GM21367 (cell line): Measurements from ENCODE around the gene SDE2.
A peak's percentile ranks its signal among the peaks of the same experiment; 100 is the strongest.

Experiments
- ATAC-seq: cut with Tn5 transposase; IDR thresholded peaks from one replicate; pipeline ENCODE4 v1.9.1; 2021; ENCODE audit not compliant: unreplicated experiment

SDE2 gene

DNA sequence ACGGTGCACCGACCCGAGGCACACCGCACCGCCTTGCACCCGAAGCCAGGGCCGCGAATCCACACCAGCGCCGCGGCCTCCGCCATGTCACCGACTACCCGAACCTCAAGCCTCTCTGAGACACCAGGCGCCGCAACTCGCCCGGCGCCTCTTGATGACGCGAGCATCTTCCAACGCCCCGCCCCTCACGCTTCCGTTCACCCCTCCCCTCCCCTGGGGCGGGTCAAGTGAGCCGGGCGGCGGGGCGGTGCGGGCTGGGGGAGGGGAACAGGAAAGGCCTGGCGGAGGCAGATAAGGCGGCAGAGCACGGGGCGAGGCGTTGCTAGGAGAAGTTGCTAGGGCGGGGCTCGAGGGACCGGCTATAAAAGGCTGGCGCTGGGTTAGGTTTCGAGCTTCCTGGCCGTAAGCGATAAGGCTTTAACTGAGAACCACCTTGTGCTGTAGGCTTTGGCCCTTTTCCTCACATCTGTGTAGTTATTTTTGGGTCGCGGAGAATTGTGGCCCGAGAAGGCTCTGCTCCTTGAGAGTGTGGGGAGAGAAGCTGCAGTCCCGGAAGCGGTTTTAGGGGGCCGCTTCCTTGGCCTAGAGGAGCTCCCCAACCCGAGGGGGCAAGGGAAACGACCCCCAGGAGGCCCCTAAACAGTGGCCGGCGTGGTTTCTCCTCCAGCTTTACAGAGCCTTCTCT, at the start of gene SDE2:
TSS of gene SDE2 (minus strand) at position 117 of the 685 bp plus-strand sequence. CDS start at position 86, 31 bp downstream.
- peak; percentile 70 for ATAC-seq

DNA sequence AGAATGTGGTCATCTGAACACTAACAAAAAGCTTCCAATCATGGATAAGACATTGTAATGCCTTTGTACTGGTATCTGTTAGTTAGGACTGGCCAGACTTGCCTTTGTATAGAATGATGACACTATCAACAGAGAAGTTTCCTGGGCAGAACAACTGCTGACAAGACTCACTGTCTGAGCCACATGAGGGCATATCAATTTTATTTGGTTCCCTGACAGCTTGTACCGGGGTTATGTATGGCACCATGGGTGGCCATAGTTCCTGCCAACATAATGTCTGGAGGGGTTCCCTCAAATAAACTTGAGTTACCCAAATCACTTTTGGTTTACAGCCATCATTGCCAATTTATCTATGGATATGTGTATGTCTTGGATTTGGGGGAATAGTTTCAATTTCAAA, 49.7 kb upstream of the SDE2 start:
- no peak for ATAC-seq

DNA sequence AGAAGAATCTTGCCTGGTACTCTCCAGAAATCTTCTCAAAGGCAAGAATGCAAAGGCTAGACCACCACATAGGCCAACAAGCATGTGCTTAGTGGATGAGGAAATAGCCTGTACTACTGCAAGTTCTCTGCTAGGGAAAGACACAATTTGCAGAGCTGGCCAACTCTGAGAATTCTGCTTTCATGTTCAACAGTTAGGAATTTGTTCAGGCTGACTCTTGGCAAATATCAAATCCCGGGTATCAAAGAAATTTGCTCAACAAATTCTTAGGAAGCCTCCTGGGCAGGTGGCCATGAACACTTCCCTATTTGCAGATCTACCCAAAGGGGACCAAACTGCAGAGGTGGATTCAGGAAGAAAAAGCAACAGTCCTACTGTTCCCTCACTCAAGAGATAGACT, 48.4 kb upstream of the SDE2 start:
- ATAC-seq: no peak

DNA sequence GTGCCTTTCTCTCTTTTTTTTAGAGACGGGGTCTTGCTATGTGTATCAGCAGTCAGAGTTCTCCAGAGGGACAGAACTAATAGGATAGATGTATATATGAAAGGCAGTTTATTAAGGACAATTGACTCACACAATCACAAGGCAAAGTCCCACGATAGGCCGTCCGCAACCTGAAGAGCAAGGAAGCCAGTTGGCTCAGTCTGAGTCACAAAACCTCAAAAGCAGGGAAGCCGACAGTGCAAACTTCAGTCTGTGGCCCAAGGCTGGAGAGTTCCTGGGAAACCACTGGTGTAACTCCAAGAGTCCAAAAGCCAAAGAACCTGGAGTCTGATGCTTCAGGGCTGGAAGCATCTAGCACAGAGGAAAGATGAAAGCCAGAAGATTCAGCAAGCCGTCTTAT, 47.1 kb upstream of the SDE2 start:
- ATAC-seq: no peak

DNA sequence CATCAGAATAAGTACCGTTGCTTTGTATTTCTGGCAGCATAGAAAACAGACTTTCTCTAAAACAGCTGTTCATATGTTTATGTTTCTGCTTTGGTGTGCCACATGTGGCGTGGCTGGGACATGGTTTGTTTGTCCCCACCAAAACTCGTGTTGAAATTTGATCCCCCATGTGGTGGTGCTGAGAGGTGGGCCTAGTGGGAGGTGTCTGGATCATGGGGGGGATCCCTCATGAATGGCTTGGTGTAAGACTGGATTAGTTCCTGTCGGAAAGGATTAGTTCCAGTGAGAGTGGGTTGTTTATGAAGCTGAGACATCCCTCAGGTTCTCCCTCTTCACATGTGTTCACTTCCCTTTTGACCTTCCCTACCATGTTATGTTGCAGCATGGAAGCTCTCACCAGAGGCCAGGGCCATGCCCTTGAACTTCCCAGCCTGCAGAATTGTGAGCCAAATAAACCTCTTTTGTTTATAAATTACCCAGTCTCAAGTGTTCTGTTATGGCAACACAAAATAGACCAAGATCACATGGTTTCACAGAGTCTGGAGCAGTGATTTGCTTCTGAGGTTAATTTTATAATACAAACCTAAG, 45.5 kb upstream of the SDE2 start:
- ATAC-seq: no peak

DNA sequence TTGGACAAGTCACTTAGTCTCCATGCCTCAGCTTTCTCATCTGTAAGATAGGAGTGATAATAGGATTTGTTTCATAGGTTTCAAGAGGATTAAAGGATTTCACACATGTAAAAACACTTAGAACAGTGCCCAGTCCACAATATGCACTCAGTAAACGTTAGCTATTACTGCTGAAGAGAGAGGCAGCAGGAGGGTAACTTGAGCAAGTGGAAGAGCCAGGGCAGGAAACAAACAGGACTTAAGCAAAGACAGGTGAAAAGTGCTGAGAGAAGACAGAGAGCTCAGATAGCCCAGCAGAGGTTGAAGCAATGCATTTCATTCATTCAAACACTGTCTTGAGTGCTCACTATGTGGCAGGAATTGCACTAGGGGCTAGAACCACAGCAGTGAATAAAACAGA, 42.3 kb upstream of the SDE2 start:
- ATAC-seq: no peak

DNA sequence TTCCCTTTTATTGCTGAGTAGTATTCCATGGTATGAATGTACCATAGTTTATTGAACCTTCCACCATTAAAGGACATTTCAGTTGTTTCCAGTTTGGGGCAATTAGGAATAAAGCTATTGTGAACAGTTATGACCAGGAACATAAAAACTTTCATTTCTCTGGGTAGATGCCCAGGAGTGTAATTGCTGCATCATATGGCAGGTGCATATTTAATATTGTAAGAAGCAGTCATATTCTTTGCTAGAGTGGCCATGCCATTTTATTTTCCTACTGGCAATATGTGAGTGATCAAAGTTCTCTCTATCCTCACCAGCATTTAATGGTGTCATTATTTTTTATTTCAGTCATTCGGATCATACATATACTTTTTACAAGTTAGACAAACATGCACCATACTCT, 39.5 kb upstream of the SDE2 start:
- no peak for ATAC-seq

DNA sequence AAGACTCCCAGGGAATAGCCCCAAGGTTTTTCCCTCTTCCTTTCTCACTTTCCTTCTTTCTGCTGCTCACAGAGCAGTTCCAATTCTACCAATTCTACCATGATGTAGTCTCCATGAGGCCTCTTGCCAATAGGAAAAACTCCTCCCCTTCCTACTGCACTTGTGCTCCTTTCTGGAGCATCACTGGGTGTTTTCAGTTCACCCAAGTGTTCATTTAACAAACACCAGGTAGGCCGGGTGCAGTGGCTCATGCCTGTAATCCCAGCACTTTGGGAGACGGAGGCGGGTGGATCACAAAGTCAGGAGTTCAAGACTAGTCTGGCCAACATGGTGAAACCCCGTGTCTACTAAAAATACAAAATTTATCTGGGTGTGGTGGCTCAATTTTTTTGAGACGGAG, 36.8 kb upstream of the SDE2 start:
- ATAC-seq: no peak

DNA sequence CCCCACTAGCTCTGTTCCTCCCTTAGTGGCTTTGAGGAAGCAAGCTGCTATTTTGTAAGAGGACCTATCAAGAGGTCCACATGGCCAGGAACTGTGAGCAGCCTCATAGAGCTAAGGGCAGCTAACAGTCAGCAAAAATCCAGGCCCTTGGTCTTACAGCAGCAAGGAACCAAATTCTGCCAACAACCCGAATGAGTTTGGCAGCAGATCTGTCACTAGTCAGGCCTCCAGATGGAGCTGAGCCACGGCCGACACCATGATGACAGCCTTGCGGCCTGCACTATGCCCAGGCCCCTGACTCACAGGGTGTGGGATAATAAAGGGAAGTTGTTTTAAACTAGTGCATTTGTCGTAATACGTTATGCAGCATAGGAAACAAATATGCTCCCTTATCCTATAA, 35.3 kb upstream of the SDE2 start:
- no peak for ATAC-seq

DNA sequence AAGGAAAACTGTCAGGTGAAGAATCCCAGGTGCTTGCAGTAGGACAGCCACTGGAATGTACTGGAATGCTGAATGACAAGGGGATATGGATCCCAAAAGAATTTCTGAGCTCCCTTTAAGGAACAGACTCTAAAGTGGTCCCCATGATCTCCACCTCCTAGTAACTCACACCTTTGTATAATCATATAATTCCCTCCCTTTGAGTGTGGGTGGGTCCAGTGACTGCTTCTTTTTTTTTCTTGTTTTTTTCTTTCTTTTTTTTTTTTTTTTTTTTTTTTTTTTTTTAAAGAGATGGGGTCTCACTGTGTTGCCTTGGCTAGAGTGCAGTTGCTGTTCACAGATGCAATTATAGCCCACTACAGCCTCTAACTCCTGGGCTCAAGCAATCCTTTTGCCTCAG, 34.8 kb upstream of the SDE2 start:
- ATAC-seq: no peak

DNA sequence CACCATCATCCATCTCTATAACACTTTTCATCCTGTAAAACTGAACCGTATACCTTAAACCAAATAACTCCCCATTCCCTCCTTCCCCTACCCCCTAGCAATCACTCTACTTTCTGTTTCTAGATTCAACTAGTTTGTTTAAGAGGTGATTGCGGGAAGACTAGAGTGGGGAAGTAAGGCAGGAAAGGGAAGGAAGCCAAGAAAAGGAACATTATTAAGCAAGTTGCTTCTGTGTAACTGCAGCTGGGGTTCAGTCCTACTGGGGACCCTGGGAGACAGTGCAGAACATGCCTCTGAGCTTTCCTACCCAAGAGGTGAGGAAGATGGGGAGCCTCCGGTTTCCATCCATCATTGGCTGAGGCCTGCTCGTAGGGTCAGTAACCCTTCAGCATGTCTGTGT, 34.4 kb upstream of the SDE2 start:
- no peak for ATAC-seq

DNA sequence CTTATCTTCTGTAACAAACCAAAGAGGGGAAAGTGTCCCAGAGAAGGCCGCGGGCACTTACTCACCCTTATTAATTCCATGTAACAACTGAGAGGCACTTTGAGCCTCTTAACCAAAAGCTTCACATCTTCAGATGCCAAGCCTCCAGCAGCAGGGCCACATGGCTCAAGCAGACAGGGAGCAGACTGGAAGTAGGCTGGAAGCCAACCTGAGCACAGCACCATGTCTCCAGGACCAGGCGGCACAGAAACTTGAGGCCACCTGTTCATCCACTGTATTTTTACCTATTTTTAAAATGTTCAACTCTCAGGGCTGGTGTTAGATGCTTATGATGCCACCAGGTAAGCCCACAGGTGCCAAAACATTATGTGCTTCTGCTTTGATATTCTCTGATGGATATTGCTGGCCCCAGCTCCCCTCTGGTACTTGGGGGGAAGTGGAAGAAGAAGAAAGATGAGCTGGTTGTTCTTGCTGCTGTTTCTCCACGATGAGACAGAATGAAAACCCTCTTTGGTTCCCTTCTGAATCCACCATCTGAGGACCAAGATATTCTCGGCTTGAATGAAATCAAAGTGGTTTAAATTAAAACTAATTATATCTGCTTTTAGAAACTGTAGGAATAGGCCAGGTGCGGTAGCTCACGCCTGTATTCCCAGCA, 30.6 kb upstream of the SDE2 start:
- ATAC-seq: no peak

DNA sequence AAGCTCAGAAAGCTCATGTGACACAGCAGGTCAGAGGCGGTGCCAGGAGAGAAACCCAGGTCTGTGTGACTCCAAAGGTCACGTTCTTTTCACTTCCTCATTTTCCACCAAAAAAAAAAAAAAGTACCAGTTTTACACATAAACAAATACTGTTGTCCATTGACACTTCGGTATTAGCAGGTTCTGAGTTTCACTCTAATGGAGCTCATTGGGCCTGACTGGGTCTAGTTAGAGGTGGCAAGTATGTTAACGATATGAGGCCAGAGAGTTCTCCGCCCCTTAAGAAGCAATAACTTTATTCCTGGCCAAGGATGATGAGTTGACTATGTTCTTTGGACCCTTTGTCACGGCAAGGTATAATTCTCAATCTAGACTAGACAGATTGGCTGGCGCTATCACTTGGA, 30.0 kb upstream of the SDE2 start:
- ATAC-seq: peak; percentile 78

DNA sequence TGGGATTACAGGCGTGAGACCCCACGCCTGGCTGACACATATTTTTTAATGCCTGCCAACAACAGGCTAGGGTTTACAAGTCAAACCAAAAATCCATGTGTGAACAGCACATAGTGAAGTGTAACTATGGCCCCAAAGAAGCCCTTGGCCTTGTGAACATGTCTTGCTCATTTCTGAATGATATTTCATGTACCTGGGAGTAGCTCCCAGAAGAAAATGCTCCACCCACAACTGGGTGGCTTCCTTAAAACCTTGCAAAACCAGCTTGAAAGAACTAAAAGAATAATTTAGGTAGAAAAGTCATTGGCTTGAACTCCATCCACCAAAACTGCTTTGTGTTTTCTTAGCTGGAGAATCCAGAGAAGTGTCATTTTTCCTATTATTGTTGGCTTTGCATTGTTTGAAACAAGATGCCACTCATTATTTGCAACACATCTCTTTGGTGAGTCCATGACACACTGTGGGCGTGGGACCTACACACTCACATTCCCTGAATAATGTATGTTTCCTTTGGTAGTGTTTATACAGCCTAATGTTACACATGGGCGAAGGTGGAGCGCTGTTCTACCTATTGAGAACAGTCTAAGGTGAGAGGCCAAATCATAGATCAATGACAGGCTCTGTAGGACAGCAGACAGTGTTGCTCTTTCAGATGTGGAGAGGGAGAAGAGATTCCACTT, 28.5 kb upstream of the SDE2 start:
- no peak for ATAC-seq

DNA sequence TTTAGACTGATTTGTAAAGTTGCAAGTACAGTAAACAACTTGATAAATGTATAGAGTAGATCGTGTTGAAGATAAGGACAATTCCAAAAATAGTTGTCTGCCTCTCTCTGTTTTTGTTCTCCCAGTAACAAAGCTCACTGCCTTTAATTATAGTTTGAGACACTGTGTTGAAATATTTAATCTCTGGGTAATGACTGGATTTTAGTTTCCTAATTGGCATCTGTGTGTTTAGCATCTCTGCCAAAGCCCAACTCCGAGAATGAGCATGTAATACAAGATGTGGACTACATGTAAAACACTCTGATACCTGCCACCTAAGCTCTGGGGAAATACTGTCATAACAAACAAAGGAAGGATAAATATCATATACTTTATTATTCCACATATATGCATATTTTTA, 27.7 kb upstream of the SDE2 start:
- no peak for ATAC-seq

DNA sequence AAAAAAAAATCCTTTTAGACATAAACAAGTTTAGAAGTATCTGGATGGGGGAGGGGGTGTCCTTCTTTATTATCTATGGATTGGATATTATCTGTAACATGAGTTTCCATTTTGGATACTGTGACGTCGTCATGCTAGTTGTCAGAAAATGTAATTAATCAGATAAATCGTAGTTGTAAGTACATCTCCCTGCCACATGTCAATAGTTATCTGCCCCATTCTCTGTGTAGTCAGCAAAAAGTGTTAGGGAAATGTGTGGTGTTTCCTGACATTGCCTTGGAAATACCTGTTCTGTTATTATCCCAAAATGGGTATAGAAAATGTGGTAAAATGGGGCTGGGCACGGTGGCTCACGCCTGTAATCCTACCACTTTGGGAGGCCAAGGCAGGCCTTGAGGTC, 24.6 kb upstream of the SDE2 start:
- no peak for ATAC-seq

DNA sequence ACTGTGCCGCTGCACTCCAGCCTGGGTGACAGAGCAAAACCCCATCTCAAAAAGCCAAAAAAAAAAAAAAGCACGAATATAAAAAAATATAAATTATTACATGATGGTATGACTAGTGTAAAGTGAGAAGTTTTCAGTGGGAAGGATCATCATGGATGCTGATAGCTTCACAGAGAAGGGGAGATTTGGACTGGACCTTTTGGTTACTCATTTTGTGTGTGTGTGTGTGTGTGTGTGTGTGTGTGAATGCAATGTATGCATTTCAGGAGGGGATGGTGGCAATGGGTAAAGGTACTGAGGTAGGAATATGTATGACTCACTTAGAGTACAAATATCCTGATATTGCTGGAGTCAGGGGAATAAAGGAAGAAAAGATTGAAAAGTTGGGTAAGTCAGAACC, 22.7 kb upstream of the SDE2 start:
- ATAC-seq: no peak

DNA sequence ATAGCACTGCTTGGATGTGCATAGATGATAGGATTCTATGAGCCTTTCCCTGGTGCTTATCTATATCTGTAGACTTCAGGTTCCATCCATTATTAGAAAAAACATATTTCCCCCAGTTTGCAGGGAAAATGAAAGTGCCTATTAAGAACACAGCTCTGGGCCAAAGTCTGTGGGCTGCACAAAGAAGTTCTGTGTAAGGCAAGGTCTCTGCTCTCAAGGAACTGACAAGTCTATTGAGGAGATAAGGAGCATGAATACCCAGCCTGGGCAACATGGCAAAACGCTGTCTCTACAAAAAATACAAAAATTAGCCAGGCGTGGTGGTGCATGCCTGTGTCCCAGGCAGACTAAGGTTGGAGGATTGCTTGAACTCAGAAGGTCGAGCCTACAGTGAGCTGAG, 22.3 kb upstream of the SDE2 start:
- ATAC-seq: no peak

DNA sequence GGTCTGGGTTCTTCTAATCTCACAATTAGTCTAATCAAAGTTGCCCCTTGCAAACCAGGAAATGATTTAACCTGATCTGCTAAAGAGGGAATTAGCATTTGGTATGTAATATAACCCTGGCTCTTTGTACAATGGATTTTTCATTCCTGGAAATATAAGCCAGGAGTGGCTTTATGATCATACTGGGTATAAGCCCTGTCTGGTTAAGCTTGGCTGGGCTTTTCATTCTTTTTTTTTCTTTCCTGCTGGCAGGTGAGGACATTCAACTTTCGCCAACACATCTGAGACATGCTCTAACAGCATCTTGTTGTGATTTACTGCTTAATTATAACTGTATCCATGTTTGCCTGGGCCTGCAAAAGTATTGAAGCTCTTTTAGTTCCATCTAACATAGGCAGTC, 20.4 kb upstream of the SDE2 start:
- no peak for ATAC-seq

DNA sequence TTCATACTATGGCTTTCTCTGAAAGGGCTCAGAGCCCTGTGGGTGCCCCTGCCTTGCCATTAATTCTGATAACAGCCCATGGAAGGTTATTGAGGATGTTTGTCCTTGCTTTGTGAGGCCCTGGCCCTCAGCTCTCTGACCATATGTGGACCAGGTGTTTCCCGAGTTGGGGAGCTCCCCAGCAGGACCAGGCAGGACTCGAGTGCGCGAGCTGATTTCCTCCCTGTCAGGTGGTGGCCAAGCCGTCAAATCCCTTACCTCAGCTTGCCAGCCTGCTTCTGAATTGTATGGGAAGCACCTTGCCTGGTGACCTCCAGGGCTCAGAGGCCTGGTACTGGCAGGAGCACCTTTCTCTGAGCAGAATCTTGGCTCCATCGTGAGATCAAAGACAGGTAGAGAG, 17.9 kb upstream of the SDE2 start:
- no peak for ATAC-seq

DNA sequence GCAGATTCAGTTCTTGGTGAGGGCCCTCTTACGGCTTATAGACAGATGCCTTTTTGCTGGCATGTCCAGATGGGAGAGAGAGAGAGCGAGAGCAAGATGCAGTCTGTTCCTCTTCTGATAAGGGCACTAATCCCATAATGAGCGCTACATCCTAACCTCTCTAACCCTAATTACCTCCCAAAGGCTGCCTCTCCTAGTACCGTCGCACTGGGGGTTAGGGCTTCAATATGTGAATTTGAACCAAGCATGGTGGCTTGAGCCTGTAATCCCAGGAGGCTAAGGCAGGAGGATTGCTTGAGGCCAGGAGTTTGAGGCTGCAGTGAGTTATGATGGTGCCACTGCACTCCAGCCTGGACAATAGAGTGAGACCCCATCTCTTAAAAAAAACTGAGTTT, 10.5 kb upstream of the SDE2 start:
- no peak for ATAC-seq
